Mesothelial cell of epicardium (in vitro differentiated cells): ENCODE results near the gene C19orf18. TPM values are rescaled to one million over a fixed set of nuclear protein-coding genes. Genes with fewer than 3 reads are reported as not detected.

ENCODE experiments used
- DNase-seq, 2 experiments: peaks; one replicate each; pipeline ENCODE4 v3.0.0; 2021; ENCODE audit warnings: low spot score in 2 of 2; ENCODE audit not compliant: unreplicated experiment in 2 of 2
- H3K27ac Mint-ChIP-seq: 2 replicates; pipeline ENCODE4 v1.8.0; 2021; ENCODE audit warnings: mixed read lengths
- H3K27me3 Mint-ChIP-seq: 2 replicates; pipeline ENCODE4 v1.8.0; 2021; ENCODE audit warnings: low read depth, mixed read lengths
- H3K36me3 Mint-ChIP-seq: 2 replicates; pipeline ENCODE4 v1.8.0; 2021; ENCODE audit warnings: mixed read lengths
- H3K4me1 Mint-ChIP-seq: 2 replicates; pipeline ENCODE4 v1.8.0; 2021; ENCODE audit warnings: mixed read lengths
- H3K4me3 Mint-ChIP-seq: 2 replicates; pipeline ENCODE4 v1.8.0; 2021; ENCODE audit warnings: mild to moderate bottlenecking, moderate library complexity, mixed read lengths
- H3K9me3 Mint-ChIP-seq: 2 replicates; pipeline ENCODE4 v1.8.0; 2021; ENCODE audit warnings: mixed read lengths
- CTCF ChIP-seq: fragments of 200-600 bp; sonication (generic); IDR thresholded peaks from one replicate; pipeline ENCODE4 v1.5.0; 2021; ENCODE audit warnings: antibody characterized with exemption; ENCODE audit not compliant: unreplicated experiment
- total RNA-seq: library from RNA; stranded (reverse); gene quantifications from 3 replicates; pipeline ENCODE4 v1.2.1, GENCODE V29; 2021

C19orf18 gene
- total RNA-seq, 1 donor from 2014 or later, result 4.1 TPM

- Mint-ChIP-seq H3K4me3 (peak within 1 kb of the TSS; percentile 81), H3K4me1 (peaks cover 16% of the 10 kb centered on the region), H3K9me3 (peaks cover 63% of the 10 kb centered on the region), H3K36me3 (peaks cover 88% of the 10 kb centered on the region), H3K27ac (peak within 1 kb of the TSS; percentile 92), H3K27me3 (no peaks in the 10 kb centered on the region)
- TF ChIP-seq CTCF, result no peak
- peak; percentile 70 to 81 for DNase-seq
Measured at GRCh38 chr19:58002384-58003173, 28.2 kb upstream of the C19orf18 start, which contains the start of gene ZNF606. ZNF606 (minus strand) TSS chr19:58002820; CDS start chr19:58001319, 1,501 bp downstream.

GRCh38 chr19:58001895-58002369, 27.6 kb upstream of the C19orf18 start:
- no peak for DNase-seq
- H3K27ac Mint-ChIP-seq, result peak overlapping the region; percentile 92
- H3K4me1 Mint-ChIP-seq, result peaks cover 16% of the 10 kb centered on the region
- H3K36me3 Mint-ChIP-seq, result peaks cover 88% of the 10 kb centered on the region
- peak overlapping the region; percentile 81 for H3K4me3 Mint-ChIP-seq
- H3K9me3 Mint-ChIP-seq, result peaks cover 63% of the 10 kb centered on the region
- no peaks in the 10 kb centered on the region for H3K27me3 Mint-ChIP-seq
- no peak for TF ChIP-seq CTCF

GRCh38 chr19:58000677-58001076, 26.3 kb upstream of the C19orf18 start:
- H3K9me3 Mint-ChIP-seq, result peaks cover 64% of the 10 kb centered on the region
- peak overlapping the region; percentile 81 for H3K4me3 Mint-ChIP-seq
- DNase-seq, result no peak
- H3K36me3 Mint-ChIP-seq, result peaks cover 90% of the 10 kb centered on the region
- H3K4me1 Mint-ChIP-seq, result peaks cover 16% of the 10 kb centered on the region
- TF ChIP-seq CTCF, result no peak
- H3K27ac Mint-ChIP-seq, result no peak overlapping the region
- H3K27me3 Mint-ChIP-seq, result no peaks in the 10 kb centered on the region

- DNase-seq, result no peak
- TF ChIP-seq CTCF, result no peak
- Mint-ChIP-seq H3K9me3 (peaks cover 78% of the 10 kb centered on the region), H3K27ac (no peak overlapping the region), H3K36me3 (peaks cover 90% of the 10 kb centered on the region), H3K27me3 (no peaks in the 10 kb centered on the region), H3K4me3 (no peak overlapping the region), H3K4me1 (no peaks in the 10 kb centered on the region)
Measured at GRCh38 chr19:57992841-57993240, 18.5 kb upstream of the C19orf18 start.

GRCh38 chr19:57978586-57979289, 4.4 kb upstream of the C19orf18 start:
- Mint-ChIP-seq H3K4me3 (no peak overlapping the region), H3K27ac (no peak overlapping the region), H3K4me1 (no peaks in the 10 kb centered on the region), H3K9me3 (peaks cover 86% of the 10 kb centered on the region), H3K36me3 (peaks cover 94% of the 10 kb centered on the region), H3K27me3 (no peaks in the 10 kb centered on the region)
- no peak for TF ChIP-seq CTCF
- DNase-seq, result no peak
